ENCODE results near the gene ACOT8.
"Not testable (repeated sequence)": the region's sequence is repeated elsewhere in the genome, so short reads cannot be mapped to it uniquely, and the experiment has no call there.

ACOT8 gene

GRCh38 chr20:45826381-45827019, 30.7 kb downstream of the ACOT8 start:
- DNase-seq: no peak

- DNase-seq: peak; percentile 40
Observed at GRCh38 chr20:45823949-45824835, 33.0 kb downstream of the ACOT8 start.

- no peak for DNase-seq
Observed at GRCh38 chr20:45822857-45823256, 34.3 kb downstream of the ACOT8 start.

- no peak for DNase-seq
Observed at GRCh38 chr20:45821947-45822346, 35.2 kb downstream of the ACOT8 start.

- DNase-seq: no peak
Observed at GRCh38 chr20:45819466-45819865, 37.7 kb downstream of the ACOT8 start.

GRCh38 chr20:45818239-45818638, 39.0 kb downstream of the ACOT8 start:
- no peak for DNase-seq

- peak; percentile 40 for DNase-seq
Observed at GRCh38 chr20:45817376-45818194, 39.6 kb downstream of the ACOT8 start.

- no peak for DNase-seq
Observed at GRCh38 chr20:45816951-45817350, 40.2 kb downstream of the ACOT8 start.

GRCh38 chr20:45814314-45814713, 42.9 kb downstream of the ACOT8 start:
- no peak for DNase-seq

GRCh38 chr20:45813489-45813888, 43.7 kb downstream of the ACOT8 start:
- no peak for DNase-seq

- DNase-seq: no peak
Observed at GRCh38 chr20:45813006-45813340, 44.2 kb downstream of the ACOT8 start.

- peak; percentile 100 for DNase-seq
Observed at GRCh38 chr20:45812157-45813005, 44.8 kb downstream of the ACOT8 start, which contains the start of gene UBE2C. Gene UBE2C (plus strand): TSS chr20:45812644. CDS start chr20:45812696, 52 bp downstream.

GRCh38 chr20:45810191-45810970, 46.8 kb downstream of the ACOT8 start:
- DNase-seq: no peak

- no peak for DNase-seq
Observed at GRCh38 chr20:45801851-45802250, 55.3 kb downstream of the ACOT8 start.

- peak; percentile 35 for DNase-seq
Observed at GRCh38 chr20:45798935-45799642, 58.1 kb downstream of the ACOT8 start.

- DNase-seq: not testable (repeated sequence)
Observed at GRCh38 chr20:45797955-45798354, 59.2 kb downstream of the ACOT8 start.

- DNase-seq: not testable (repeated sequence)
Observed at GRCh38 chr20:45797510-45797909, 59.7 kb downstream of the ACOT8 start.

- DNase-seq: no peak
Observed at GRCh38 chr20:45796337-45797065, 60.7 kb downstream of the ACOT8 start.

GRCh38 chr20:45792317-45793118, 64.7 kb downstream of the ACOT8 start:
- no peak for DNase-seq

Data from fibroblast of upper back skin (primary cell).